Keratinocyte (primary cell): Measurements from ENCODE around the gene ZIC3.

Source experiments
- CTCF ChIP-seq, 3 experiments: IDR thresholded peaks in 1 of 3; conservative IDR thresholded peaks in 1 of 3; optimal IDR thresholded peaks in 1 of 3; 2 replicates in 2 of 3; 3 replicates in 1 of 3; pipeline versions ENCODE3 to v1.5.1; 2011; ENCODE audit warnings: low read length in 3 of 3, mild to moderate bottlenecking in 3 of 3, moderate library complexity in 2 of 3, control low read depth in 1 of 3, inconsistent platforms in 1 of 3; ENCODE audit not compliant: insufficient read depth in 2 of 3; ENCODE audit errors: extremely low read depth in 1 of 3
- EZH2 ChIP-seq: IDR thresholded peaks from one replicate; pipeline ENCODE4 v1.6.1; 2012; ENCODE audit warnings: inconsistent platforms, mild to moderate bottlenecking, low read length, moderate library complexity

GRCh38 chrX:137562096-137562495, 3.8 kb upstream of the ZIC3 start:
- TF ChIP-seq CTCF (optimal IDR thresholded peaks at IDR 0.05 in 1 of 3, IDR thresholded peaks at IDR 0.05 in 1 of 3, conservative IDR thresholded peaks at IDR 0.05 in 1 of 3; ENCODE audit: extremely low read depth in 1 of 3, insufficient read depth in 2 of 3, low read length in 3 of 3) = no peak
- no peak for TF ChIP-seq EZH2
